ENCODE data around the gene GALNT5. TPM values are rescaled to one million over a fixed set of nuclear protein-coding genes. Genes with fewer than 3 reads are reported as not detected.

The GALNT5 gene
- total and polyA plus RNA-seq, 4 donors, result under 0.01 to 5.3 (median 0.01) TPM; not detected in 1

DNA sequence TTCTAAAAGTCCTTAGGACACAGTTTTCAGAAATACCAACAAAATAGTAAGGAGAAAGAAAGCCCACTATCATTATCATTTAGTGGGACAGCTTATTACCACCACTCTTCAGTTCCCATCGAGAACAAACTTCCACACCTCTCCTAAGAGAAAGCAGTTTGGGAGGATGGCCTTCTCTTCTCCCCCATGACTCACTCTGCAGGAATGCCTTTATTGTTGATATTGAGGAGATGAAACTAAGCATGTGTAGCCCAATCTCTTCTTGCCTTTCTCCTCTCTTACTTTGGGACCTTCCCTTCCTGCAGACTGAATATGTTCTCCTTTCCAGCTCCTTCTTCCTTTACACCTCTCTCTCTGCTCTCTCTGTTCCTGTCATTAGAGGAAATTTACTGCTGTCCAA is 98.1 kb downstream of the GALNT5 start (continued):
- no peak for TF ChIP-seq TAF1 (conservative IDR thresholded peaks at IDR 0.05)
- no peak for TF ChIP-seq FOXA2 (IDR thresholded peaks at IDR 0.05)
- TF ChIP-seq GABPA (IDR thresholded peaks at IDR 0.05 in 1 of 2, conservative IDR thresholded peaks at IDR 0.05 in 1 of 2), result no peak

GRCh38 chr2:157359628-157360027 is 102.1 kb downstream of the GALNT5 start:
- no peaks in the 10 kb centered on the region for H3K4me1 ChIP-seq (ENCODE audit: control insufficient read depth in 4 of 4, insufficient read depth in 4 of 4, low read length in 3 of 4)
- H3K27ac ChIP-seq (ENCODE audit: low read depth in 1 of 2, low read length in 2 of 2), result no peak overlapping the region
- TF ChIP-seq HNF4G (IDR thresholded peaks at IDR 0.05) (no peak), GABPA (IDR thresholded peaks at IDR 0.05 in 1 of 2, conservative IDR thresholded peaks at IDR 0.05 in 1 of 2) (no peak), SP1 (IDR thresholded peaks at IDR 0.05) (no peak), YY1 (IDR thresholded peaks at IDR 0.05) (no peak), ATF3 (IDR thresholded peaks at IDR 0.05) (no peak), HNF4A (conservative IDR thresholded peaks at IDR 0.05) (no peak), RAD21 (IDR thresholded peaks at IDR 0.05) (no peak), FOXA2 (IDR thresholded peaks at IDR 0.05) (no peak), EGR1 (IDR thresholded peaks at IDR 0.05; ENCODE audit: low read depth in 2 of 2) (no peak), RXRA (IDR thresholded peaks at IDR 0.05) (no peak), TAF1 (conservative IDR thresholded peaks at IDR 0.05) (no peak), NR2F2 (IDR thresholded peaks at IDR 0.05) (no peak), JUND (IDR thresholded peaks at IDR 0.05) (no peak), FOXA1 (IDR thresholded peaks at IDR 0.05) (no peak)
- TF ChIP-seq, protein P1, sequence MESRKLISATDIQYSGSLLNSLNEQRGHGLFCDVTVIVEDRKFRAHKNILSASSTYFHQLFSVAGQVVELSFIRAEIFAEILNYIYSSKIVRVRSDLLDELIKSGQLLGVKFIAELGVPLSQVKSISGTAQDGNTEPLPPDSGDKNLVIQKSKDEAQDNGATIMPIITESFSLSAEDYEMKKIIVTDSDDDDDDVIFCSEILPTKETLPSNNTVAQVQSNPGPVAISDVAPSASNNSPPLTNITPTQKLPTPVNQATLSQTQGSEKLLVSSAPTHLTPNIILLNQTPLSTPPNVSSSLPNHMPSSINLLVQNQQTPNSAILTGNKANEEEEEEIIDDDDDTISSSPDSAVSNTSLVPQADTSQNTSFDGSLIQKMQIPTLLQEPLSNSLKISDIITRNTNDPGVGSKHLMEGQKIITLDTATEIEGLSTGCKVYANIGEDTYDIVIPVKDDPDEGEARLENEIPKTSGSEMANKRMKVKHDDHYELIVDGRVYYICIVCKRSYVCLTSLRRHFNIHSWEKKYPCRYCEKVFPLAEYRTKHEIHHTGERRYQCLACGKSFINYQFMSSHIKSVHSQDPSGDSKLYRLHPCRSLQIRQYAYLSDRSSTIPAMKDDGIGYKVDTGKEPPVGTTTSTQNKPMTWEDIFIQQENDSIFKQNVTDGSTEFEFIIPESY (IDR thresholded peaks at IDR 0.05), result no peak
- TF ChIP-seq, protein P2, sequence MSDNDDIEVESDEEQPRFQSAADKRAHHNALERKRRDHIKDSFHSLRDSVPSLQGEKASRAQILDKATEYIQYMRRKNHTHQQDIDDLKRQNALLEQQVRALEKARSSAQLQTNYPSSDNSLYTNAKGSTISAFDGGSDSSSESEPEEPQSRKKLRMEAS (IDR thresholded peaks at IDR 0.05), result no peak
- TF ChIP-seq, protein P3, sequence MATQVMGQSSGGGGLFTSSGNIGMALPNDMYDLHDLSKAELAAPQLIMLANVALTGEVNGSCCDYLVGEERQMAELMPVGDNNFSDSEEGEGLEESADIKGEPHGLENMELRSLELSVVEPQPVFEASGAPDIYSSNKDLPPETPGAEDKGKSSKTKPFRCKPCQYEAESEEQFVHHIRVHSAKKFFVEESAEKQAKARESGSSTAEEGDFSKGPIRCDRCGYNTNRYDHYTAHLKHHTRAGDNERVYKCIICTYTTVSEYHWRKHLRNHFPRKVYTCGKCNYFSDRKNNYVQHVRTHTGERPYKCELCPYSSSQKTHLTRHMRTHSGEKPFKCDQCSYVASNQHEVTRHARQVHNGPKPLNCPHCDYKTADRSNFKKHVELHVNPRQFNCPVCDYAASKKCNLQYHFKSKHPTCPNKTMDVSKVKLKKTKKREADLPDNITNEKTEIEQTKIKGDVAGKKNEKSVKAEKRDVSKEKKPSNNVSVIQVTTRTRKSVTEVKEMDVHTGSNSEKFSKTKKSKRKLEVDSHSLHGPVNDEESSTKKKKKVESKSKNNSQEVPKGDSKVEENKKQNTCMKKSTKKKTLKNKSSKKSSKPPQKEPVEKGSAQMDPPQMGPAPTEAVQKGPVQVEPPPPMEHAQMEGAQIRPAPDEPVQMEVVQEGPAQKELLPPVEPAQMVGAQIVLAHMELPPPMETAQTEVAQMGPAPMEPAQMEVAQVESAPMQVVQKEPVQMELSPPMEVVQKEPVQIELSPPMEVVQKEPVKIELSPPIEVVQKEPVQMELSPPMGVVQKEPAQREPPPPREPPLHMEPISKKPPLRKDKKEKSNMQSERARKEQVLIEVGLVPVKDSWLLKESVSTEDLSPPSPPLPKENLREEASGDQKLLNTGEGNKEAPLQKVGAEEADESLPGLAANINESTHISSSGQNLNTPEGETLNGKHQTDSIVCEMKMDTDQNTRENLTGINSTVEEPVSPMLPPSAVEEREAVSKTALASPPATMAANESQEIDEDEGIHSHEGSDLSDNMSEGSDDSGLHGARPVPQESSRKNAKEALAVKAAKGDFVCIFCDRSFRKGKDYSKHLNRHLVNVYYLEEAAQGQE (IDR thresholded peaks at IDR 0.05), result no peak
- TF ChIP-seq, protein P4, sequence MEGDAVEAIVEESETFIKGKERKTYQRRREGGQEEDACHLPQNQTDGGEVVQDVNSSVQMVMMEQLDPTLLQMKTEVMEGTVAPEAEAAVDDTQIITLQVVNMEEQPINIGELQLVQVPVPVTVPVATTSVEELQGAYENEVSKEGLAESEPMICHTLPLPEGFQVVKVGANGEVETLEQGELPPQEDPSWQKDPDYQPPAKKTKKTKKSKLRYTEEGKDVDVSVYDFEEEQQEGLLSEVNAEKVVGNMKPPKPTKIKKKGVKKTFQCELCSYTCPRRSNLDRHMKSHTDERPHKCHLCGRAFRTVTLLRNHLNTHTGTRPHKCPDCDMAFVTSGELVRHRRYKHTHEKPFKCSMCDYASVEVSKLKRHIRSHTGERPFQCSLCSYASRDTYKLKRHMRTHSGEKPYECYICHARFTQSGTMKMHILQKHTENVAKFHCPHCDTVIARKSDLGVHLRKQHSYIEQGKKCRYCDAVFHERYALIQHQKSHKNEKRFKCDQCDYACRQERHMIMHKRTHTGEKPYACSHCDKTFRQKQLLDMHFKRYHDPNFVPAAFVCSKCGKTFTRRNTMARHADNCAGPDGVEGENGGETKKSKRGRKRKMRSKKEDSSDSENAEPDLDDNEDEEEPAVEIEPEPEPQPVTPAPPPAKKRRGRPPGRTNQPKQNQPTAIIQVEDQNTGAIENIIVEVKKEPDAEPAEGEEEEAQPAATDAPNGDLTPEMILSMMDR (IDR thresholded peaks at IDR 0.05; ENCODE audit: low read depth, low read length, missing input control), result no peak
- 96% methylated on average over 2 of the region's 2 CpGs for WGBS
- no peaks in the 10 kb centered on the region for H3K27me3 ChIP-seq (ENCODE audit: control insufficient read depth in 4 of 4, insufficient read depth in 4 of 4, low read length in 3 of 4)
- DNase-seq (ENCODE audit: low spot score), result no peak
- H3K4me3 ChIP-seq (ENCODE audit: low read depth in 1 of 3, low read length in 3 of 3), result no peak overlapping the region
- H3K9ac ChIP-seq (ENCODE audit: low read depth in 1 of 2, low read length in 2 of 2), result no peak overlapping the region
- H3K9me3 ChIP-seq (ENCODE audit: control insufficient read depth in 4 of 4, low read length in 3 of 4), result peaks cover 0 to 7% (median 5%) of the 10 kb centered on the region in 4 donors
- H3K36me3 ChIP-seq (ENCODE audit: control insufficient read depth in 4 of 4, insufficient read depth in 3 of 4, low read depth in 1 of 4, low read length in 3 of 4), result no peaks in the 10 kb centered on the region
